Heart right ventricle (tissue), 16 donors: ENCODE data around the gene MYH11. TPM values are rescaled to one million over a fixed set of nuclear protein-coding genes. Genes with fewer than 3 reads are reported as not detected.
A peak's percentile ranks its signal among the peaks of the same experiment; 100 is the strongest.
"Not testable (repeated sequence)": the region's sequence is repeated elsewhere in the genome, so short reads cannot be mapped to it uniquely, and the experiment has no call there.

Experiments used
- ATAC-seq, 8 donors: fragments of 200-7000 bp; cut with Tn5 transposase; one replicate each; pipeline ENCODE4 v1.9.1; 2020; ENCODE audit warnings: mild to moderate bottlenecking in 8 of 8, moderate library complexity in 8 of 8, moderate number of reproducible peaks in 1 of 8
- DNase-seq, 2 donors: peaks; one replicate each; pipeline ENCODE4 v3.0.0-alpha.2; 2020
- H3K27ac ChIP-seq, 10 donors: fragments of 200-600 bp; sonication (generic) in 2 of 10; one replicate each; pipeline versions ENCODE4 v1.5.0 to v1.8.0; 2020 to 2022; ENCODE audit warnings: mild to moderate bottlenecking in 3 of 10
- H3K27me3 ChIP-seq, 7 donors: fragments of 200-600 bp; one replicate each; pipeline ENCODE4 v1.8.0; 2021 to 2022; ENCODE audit warnings: mild to moderate bottlenecking in 2 of 7
- H3K36me3 ChIP-seq, 9 donors: fragments of 200-600 bp; sonication (generic) in 1 of 9; one replicate each; pipeline versions ENCODE4 v1.5.0 to v1.8.0; 2020 to 2022; ENCODE audit warnings: mild to moderate bottlenecking in 2 of 9
- H3K4me1 ChIP-seq, 9 donors: fragments of 200-600 bp; sonication (generic) in 1 of 9; one replicate each; pipeline versions ENCODE4 v1.5.0 to v1.8.0; 2020 to 2022; ENCODE audit warnings: mild to moderate bottlenecking in 4 of 9
- H3K4me3 ChIP-seq, 10 donors: fragments of 200-600 bp; sonication (generic) in 2 of 10; one replicate each; pipeline versions ENCODE4 v1.5.0 to v1.8.0; 2020 to 2022; ENCODE audit warnings: mild to moderate bottlenecking in 7 of 10, moderate library complexity in 2 of 10
- H3K9me3 ChIP-seq, 11 donors: fragments of 200-600 bp in 10 of 11; sonication (generic) in 2 of 11; one replicate each; pipeline versions ENCODE4 v1.5.0 to v1.8.0; 2013 to 2022; ENCODE audit warnings: mild to moderate bottlenecking in 2 of 11, control low read depth in 1 of 11, moderate library complexity in 1 of 11
- WGBS, 2 donors: extraction: QIAGEN DNeasy Blood & Tissue Kit; methylation state at CpG; one replicate each; pipeline ENCODE4 v1.1.7; 2013; ENCODE audit warnings: inconsistent platforms in 1 of 2; 5-methylcytosine and 5-hydroxymethylcytosine counted together
- intact Hi-C, 10 donors: fragments of 100-400 bp; cut with DNase I; formaldehyde crosslinking; loops; one replicate each; pipeline versions ENCODE4 v1.11.1 to v1.14.2; 2022
- polyA plus RNA-seq, 2 donors: library from polyadenylated mRNA; stranded (reverse); fragments of 200-250 nt; gene quantifications; one replicate each; pipeline ENCODE4 v1.2.3, GENCODE V29; 2013
- total RNA-seq, 10 donors: library from RNA; stranded (reverse); fragmentation: NEBNext Ultra II Directional in 3 of 10; extraction: Animal tissue kit (Norgen Biotek cat#: 25700) in 3 of 10; gene quantifications; one replicate each; pipeline versions ENCODE4 v1.2.1 to v1.2.4, GENCODE V29; 2021 to 2023
- TF ChIP-seq, protein P1 (sequence below), 9 donors: fragments of 200-600 bp; sonication (generic) in 2 of 9; IDR thresholded peaks; one replicate each; pipeline versions ENCODE4 v1.5.0 to v1.8.0; 2021 to 2022; ENCODE audit warnings: antibody characterized with exemption in 9 of 9, mild to moderate bottlenecking in 5 of 9, moderate library complexity in 1 of 9
- donor health status: Arrhythmogenic right ventricular cardiomyopathy.
- donor health status: ischemic (EF 13 %, LVEDD 7.1; RV severe dilation, severe dysfunction).
- donor health status: healthy with polysubstance abuse.
- donor health status: DM: no; HTN: yes; CAD: no.
- donor health status: DM: no; HTN: no; CAD: no.
- donor health status: ischemic (EF 25% LVEDD 6.9; RV normal size, moderate dysfunction).
- donor health status: ischemic (EF 25% LVEDD 5.7; RV mildly dilated, moderate dysfunction).
- donor health status: healthy.
- donor health status: DM: yes; HTN: yes; CAD: no.
- donor health status: Ischemic cardiomyopathy.
- donor health status: ischemic (EF 35%, LVEDD 5.7; RV mildly dilated, moderate dysfunction).
- donor health status: nonischemic (EF 11% LVEDD 7.7; RV severe dilation, severe dysfunction).
- donor health status: DM: yes; HTN: yes; CAD: no.
- donor health status: PGD.
- donor health status: ischemic (EF 29% LVEDD 5.4; RV normal size, mild dysfunction).
- donor health status: nonischemic (EF 23%, LVEDD 6.1; RV moderate dilation, normal function).

The MYH11 gene
- total and polyA plus RNA-seq, 12 donors = 9.8 to 46.7 (median 23.5) TPM

DNA sequence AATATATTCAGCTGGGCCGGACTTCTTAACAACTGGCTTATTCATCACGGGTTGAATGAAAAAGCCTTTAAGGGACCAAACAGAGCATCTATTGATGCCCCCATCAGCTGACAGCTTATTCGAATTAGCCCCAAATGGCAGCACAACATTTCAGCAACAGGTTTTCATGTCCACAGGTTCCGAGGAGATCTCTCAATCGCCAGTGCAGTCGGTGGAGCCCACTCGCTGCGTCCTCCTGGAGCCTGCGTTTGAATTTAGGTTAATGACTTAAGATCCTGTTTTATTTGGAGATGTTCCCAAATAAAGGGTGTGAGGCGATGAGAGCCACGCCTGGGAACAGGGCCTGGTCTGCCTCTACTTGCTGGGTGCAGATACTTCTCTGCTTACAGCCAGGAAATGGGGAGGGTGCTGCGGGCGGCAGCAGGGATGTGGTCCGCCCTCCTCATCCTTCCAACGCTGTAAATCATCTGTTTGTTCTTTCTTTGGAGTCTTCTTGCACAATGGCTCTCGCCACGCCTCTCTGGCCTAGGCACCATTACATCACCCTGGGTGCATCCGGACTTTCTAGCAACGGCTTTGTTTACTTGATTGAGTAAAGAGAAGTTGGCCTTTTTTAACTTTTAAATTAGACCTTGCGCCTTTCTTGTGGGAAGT lies 184.2 kb downstream of the MYH11 start:
- DNase-seq (peak; percentile 83 to 91), ATAC-seq (peak; percentile 96 to 98 (median 97))
- peak overlapping the region in 8 of 10 donors; percentile 4 to 39 (median 26) for H3K4me3 ChIP-seq
- H3K9me3 ChIP-seq = no peaks in the 10 kb centered on the region
- intact Hi-C loops = loop anchor here in 1 of 10 donors (2.0 kb wide), 1 partner anchor 30 kb away; the partner anchor contains the start of gene MARF1
- 32 to 38% methylated on average over 20 of the region's 20 CpGs for WGBS, 2 donors
- H3K27ac ChIP-seq = peak overlapping the region; percentile 75 to 97 (median 90)
- H3K27me3 ChIP-seq = no peaks in the 10 kb centered on the region
- H3K36me3 ChIP-seq = peaks cover 0 to 62% (median 23%) of the 10 kb centered on the region in 9 donors
- H3K4me1 ChIP-seq = peaks cover 11 to 34% (median 25%) of the 10 kb centered on the region in 9 donors
- TF ChIP-seq, protein P1, sequence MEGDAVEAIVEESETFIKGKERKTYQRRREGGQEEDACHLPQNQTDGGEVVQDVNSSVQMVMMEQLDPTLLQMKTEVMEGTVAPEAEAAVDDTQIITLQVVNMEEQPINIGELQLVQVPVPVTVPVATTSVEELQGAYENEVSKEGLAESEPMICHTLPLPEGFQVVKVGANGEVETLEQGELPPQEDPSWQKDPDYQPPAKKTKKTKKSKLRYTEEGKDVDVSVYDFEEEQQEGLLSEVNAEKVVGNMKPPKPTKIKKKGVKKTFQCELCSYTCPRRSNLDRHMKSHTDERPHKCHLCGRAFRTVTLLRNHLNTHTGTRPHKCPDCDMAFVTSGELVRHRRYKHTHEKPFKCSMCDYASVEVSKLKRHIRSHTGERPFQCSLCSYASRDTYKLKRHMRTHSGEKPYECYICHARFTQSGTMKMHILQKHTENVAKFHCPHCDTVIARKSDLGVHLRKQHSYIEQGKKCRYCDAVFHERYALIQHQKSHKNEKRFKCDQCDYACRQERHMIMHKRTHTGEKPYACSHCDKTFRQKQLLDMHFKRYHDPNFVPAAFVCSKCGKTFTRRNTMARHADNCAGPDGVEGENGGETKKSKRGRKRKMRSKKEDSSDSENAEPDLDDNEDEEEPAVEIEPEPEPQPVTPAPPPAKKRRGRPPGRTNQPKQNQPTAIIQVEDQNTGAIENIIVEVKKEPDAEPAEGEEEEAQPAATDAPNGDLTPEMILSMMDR (IDR thresholded peaks at IDR 0.05) = peak in 1 of 9 donors; percentile 7

DNA sequence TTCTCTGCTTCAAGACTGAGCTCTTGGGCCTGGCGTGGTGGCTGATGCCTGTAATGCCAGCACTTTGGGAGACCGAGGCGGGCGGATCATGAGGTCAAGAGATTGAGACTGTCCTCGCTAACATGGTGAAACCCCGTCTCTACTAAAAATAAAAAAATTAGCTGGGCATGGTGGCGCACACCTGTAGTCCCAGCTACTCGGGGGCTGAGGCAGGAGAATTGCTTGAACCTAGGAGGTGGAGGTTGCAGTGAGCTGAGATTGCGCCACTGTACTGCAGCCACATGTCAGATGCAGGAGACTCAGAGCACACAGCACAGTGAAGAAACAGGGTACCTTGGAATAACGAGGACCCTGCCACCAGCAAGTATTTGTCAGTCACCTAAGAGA lies 184.7 kb downstream of the MYH11 start:
- WGBS, 2 donors = 84 to 91% methylated on average over 10 of the region's 10 CpGs
- intact Hi-C loops = loop anchor here in 1 of 10 donors (2.0 kb wide), 1 partner anchor 29 kb away; the partner anchor contains the start of gene MARF1

DNA sequence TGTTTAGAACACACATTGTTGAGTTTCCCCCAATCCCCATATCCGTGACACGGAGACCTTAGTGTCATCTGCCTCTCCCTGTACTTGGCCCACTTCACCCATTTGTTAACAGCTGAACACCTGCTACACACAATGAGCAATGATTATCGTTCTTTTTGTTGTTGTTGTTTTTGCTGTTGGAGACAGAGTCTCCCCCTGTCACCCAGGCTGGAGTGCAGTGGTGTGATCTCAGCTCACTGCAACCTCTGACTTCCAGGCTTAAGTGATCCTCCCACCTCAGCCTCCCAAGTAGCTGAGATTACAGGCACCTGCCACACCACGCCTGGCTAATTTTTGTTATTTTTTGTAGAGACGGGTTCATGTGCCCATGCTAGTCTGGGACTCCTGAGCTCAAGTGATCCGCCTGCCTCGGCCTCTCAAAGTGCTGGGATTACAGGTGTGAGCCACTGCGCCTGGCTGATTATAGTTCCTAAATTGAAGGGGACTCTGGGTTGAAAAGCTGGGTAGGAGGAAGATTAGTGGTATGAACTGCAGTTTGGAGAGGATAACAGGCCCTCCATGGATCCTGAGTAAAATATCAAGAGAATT lies 185.2 kb downstream of the MYH11 start:
- H3K4me1 ChIP-seq = peaks cover 11 to 34% (median 25%) of the 10 kb centered on the region in 9 donors
- ATAC-seq (no peak), DNase-seq (no peak)
- H3K27me3 ChIP-seq = no peaks in the 10 kb centered on the region
- TF ChIP-seq, protein P1 (IDR thresholded peaks at IDR 0.05) = no peak
- H3K4me3 ChIP-seq = no peak overlapping the region
- H3K27ac ChIP-seq = peak overlapping the region; percentile 75 to 97 (median 90)
- 92 to 95% methylated on average over 8 of the region's 8 CpGs for WGBS, 2 donors
- peaks cover 0 to 66% (median 32%) of the 10 kb centered on the region in 9 donors for H3K36me3 ChIP-seq
- no peaks in the 10 kb centered on the region for H3K9me3 ChIP-seq
- intact Hi-C loops = loop anchor here in 1 of 10 donors (2.0 kb wide), 1 partner anchor 29 kb away; the partner anchor contains the start of gene MARF1

More for the DNA sequence above, 184.7 kb downstream of the MYH11 start:
- peak overlapping the region in 5 of 10 donors; percentile 11 to 39 (median 37) for H3K4me3 ChIP-seq
- peaks cover 11 to 34% (median 25%) of the 10 kb centered on the region in 9 donors for H3K4me1 ChIP-seq
- not testable (repeated sequence) for DNase-seq, H3K27me3 ChIP-seq, H3K9me3 ChIP-seq
- peak in 3 of 8 donors; percentile 1 to 5 (median 3) for ATAC-seq
- peak overlapping the region; percentile 75 to 97 (median 90) for H3K27ac ChIP-seq
- H3K36me3 ChIP-seq = peaks cover 0 to 63% (median 27%) of the 10 kb centered on the region in 9 donors

DNA sequence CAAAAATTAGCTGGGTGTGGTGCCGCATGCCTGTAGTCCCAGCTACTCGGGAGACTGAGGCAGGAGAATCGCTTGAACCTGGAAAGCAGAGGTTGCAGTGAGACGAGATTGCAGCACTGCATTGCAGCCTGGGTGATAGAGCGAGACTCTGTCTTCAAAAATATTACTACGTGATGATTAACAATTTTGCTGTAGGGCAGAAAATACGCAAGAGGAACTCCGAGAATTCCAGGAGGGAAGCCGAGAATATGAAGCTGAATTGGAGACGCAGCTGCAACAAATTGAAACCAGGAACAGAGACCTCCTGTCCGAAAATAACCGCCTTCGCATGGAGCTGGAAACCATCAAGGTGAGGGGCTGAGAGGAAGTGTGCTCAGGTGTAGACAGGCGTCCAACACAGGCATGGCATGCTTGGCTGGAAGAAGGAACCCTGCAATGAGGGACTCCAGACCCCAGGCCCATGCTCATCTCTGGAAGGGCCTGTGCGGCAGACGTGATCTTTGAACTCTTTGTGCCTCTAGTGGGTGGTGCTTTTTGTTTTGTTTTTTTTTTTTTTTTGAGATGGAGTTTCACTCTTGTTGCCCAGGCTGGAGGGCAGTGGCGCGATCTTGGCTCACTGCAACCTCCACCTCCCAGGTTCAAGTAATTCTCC lies 189.6 kb downstream of the MYH11 start:
- H3K4me3 ChIP-seq = no peak overlapping the region
- no peak for ATAC-seq
- DNase-seq = no peak
- H3K36me3 ChIP-seq = peaks cover 0 to 94% (median 49%) of the 10 kb centered on the region in 9 donors
- H3K4me1 ChIP-seq = peaks cover 3 to 11% (median 8%) of the 10 kb centered on the region in 9 donors
- WGBS, 2 donors = 89 to 91% methylated on average over 18 of the region's 18 CpGs
- no peaks in the 10 kb centered on the region for H3K9me3 ChIP-seq
- TF ChIP-seq, protein P1 (IDR thresholded peaks at IDR 0.05) = no peak
- no peaks in the 10 kb centered on the region for H3K27me3 ChIP-seq
- no peak overlapping the region for H3K27ac ChIP-seq
- intact Hi-C loops = no loop called here
